H1 (cell line): Measurements from ENCODE around the gene USP36. TPM values are rescaled to one million over a fixed set of nuclear protein-coding genes. Genes with fewer than 3 reads are reported as not detected.

ENCODE experiments used
- CTCF ChIA-PET: fragments of 300-600 bp; sonication (Branson Sonifier 250); formaldehyde crosslinking; loops from one replicate; lab custom pipeline; 2021; ENCODE audit not compliant: partially characterized antibody; lab: Charles Lee
- POLR2A ChIA-PET: fragments of 300-600 bp; sonication (Branson Sonifier 250); formaldehyde crosslinking; loops from one replicate; lab custom pipeline; 2021; ENCODE audit warnings: inconsistent platforms; ENCODE audit not compliant: partially characterized antibody; lab: Charles Lee
- DNase-seq, 2 experiments: peaks; one replicate each; pipeline versions ENCODE4 v3.0.0 to v3.0.0-alpha.2; 2010 to 2022; ENCODE audit warnings: low spot score in 2 of 2, low read depth in 1 of 2, mixed read lengths in 1 of 2
- FAIRE-seq: peaks from 2 replicates; lab custom pipeline; 2011; peaks lifted over from hg19 to GRCh38; lab: Jason Lieb, UNC
- H2AFZ ChIP-seq: 2 replicates; pipeline ENCODE4 v1.8.1; 2012; ENCODE audit warnings: low read length, inconsistent platforms
- H2AK5ac ChIP-seq: 2 replicates; pipeline ENCODE4 v1.6.1; 2013; ENCODE audit warnings: low read depth, low read length
- H2BK120ac ChIP-seq: replicated peaks from 2 replicates; pipeline ENCODE3; 2013; ENCODE audit warnings: low read depth, low read length, inconsistent platforms
- H2BK12ac ChIP-seq: 2 replicates; pipeline ENCODE4 v1.6.1; 2013; ENCODE audit warnings: low read depth, low read length
- H2BK15ac ChIP-seq: 2 replicates; pipeline ENCODE4 v1.6.1; 2013; ENCODE audit warnings: low read length
- H2BK20ac ChIP-seq: 2 replicates; pipeline ENCODE4 v1.6.1; 2013; ENCODE audit warnings: low read length
- H2BK5ac ChIP-seq: 2 replicates; pipeline ENCODE4 v1.6.1; 2013; ENCODE audit warnings: low read depth, low read length
- H3K14ac ChIP-seq: 2 replicates; pipeline ENCODE4 v1.6.1; 2013; ENCODE audit warnings: inconsistent platforms; ENCODE audit not compliant: insufficient read length
- H3K18ac ChIP-seq: 2 replicates; pipeline ENCODE4 v1.6.1; 2013; ENCODE audit warnings: low read length; ENCODE audit errors: extremely low read depth
- H3K23ac ChIP-seq: 2 replicates; pipeline ENCODE4 v1.6.1; 2013; ENCODE audit warnings: inconsistent platforms; ENCODE audit not compliant: insufficient read length
- H3K23me2 ChIP-seq: 2 replicates; pipeline ENCODE4 v1.6.1; 2013; ENCODE audit warnings: low read depth, low read length
- H3K27ac ChIP-seq: 2 replicates; pipeline ENCODE4 v1.6.1; 2011; ENCODE audit warnings: low read depth, low read length, inconsistent platforms
- H3K27me3 ChIP-seq, 4 experiments: replicated peaks in 1 of 4; 1 replicate in 1 of 4; 2 replicates in 3 of 4; pipeline versions ENCODE4 v1.6.1 to v1.8.1; 2011 to 2013; ENCODE audit warnings: low read length in 3 of 4, mild to moderate bottlenecking in 3 of 4, inconsistent platforms in 2 of 4, mixed read lengths in 2 of 4, moderate library complexity in 1 of 4; ENCODE audit not compliant: control insufficient read depth in 3 of 4, insufficient read depth in 3 of 4; ENCODE audit errors: extremely low read depth in 1 of 4
- H3K36me3 ChIP-seq, 4 experiments: 2 replicates each; pipeline versions ENCODE4 v1.6.1 to v1.8.1; 2011 to 2013; ENCODE audit warnings: mild to moderate bottlenecking in 4 of 4, low read length in 3 of 4, moderate library complexity in 2 of 4, control low read depth in 1 of 4, inconsistent platforms in 1 of 4; ENCODE audit not compliant: insufficient read depth in 4 of 4, control insufficient read depth in 2 of 4
- H3K4ac ChIP-seq: replicated peaks from 2 replicates; pipeline ENCODE3; 2013; ENCODE audit warnings: low read length, low read depth, mixed read lengths, inconsistent platforms; ENCODE audit not compliant: insufficient read length
- H3K4me1 ChIP-seq, 4 experiments: replicated peaks in 1 of 4; 1 replicate in 1 of 4; 2 replicates in 3 of 4; pipeline versions ENCODE4 v1.6.1 to v1.8.1; 2011 to 2013; ENCODE audit warnings: low read length in 3 of 4, inconsistent platforms in 2 of 4, mixed read lengths in 1 of 4; ENCODE audit not compliant: insufficient read depth in 4 of 4, control insufficient read depth in 3 of 4
- H3K4me2 ChIP-seq, 2 experiments: 2 replicates each; pipeline versions ENCODE4 v1.6.1 to v1.8.1; 2011 to 2013; ENCODE audit warnings: low read depth in 2 of 2, low read length in 2 of 2, control low read depth in 1 of 2, inconsistent platforms in 1 of 2, mild to moderate bottlenecking in 1 of 2; ENCODE audit not compliant: insufficient read depth in 1 of 2
- H3K4me3 ChIP-seq, 4 experiments: fragments of 200-600, 300-600 bp in 1 of 4; sonication (generic), shearing (Covaris generic), sonication (Bioruptor Twin) in 1 of 4; 2 replicates each; pipeline versions ENCODE4 v1.5.1 to v1.8.1; 2011 to 2016; ENCODE audit warnings: low read length in 4 of 4, low read depth in 3 of 4, control low read depth in 2 of 4, inconsistent platforms in 2 of 4, mild to moderate bottlenecking in 2 of 4, mixed read lengths in 1 of 4, moderate library complexity in 1 of 4; ENCODE audit not compliant: insufficient read depth in 2 of 4; ENCODE audit errors: extremely low read depth in 1 of 4
- H3K56ac ChIP-seq: replicated peaks from 2 replicates; pipeline ENCODE3; 2013; ENCODE audit warnings: low read depth, mild to moderate bottlenecking, mixed read lengths, low read length, inconsistent platforms; ENCODE audit not compliant: insufficient read length
- H3K79me1 ChIP-seq: 2 replicates; pipeline ENCODE4 v1.6.1; 2013; ENCODE audit warnings: low read depth, low read length, control low read depth
- H3K79me2 ChIP-seq, 2 experiments: 2 replicates each; pipeline versions ENCODE4 v1.6.1 to v1.8.1; 2012 to 2013; ENCODE audit warnings: low read length in 2 of 2, mild to moderate bottlenecking in 2 of 2, inconsistent platforms in 1 of 2; ENCODE audit not compliant: insufficient read depth in 2 of 2, control insufficient read depth in 1 of 2
- H3K9ac ChIP-seq, 4 experiments: replicated peaks in 1 of 4; 1 replicate in 1 of 4; 2 replicates in 3 of 4; pipeline versions ENCODE4 v1.6.1 to v1.8.1; 2011 to 2013; ENCODE audit warnings: low read depth in 3 of 4, low read length in 3 of 4, control low read depth in 2 of 4, mild to moderate bottlenecking in 2 of 4, moderate library complexity in 2 of 4, inconsistent platforms in 1 of 4; ENCODE audit errors: extremely low read depth in 1 of 4
- H3K9me3 ChIP-seq, 2 experiments: 2 replicates each; pipeline versions ENCODE4 v1.6.1 to v1.8.1; 2012 to 2013; ENCODE audit warnings: mild to moderate bottlenecking in 2 of 2, moderate library complexity in 2 of 2, control low read depth in 1 of 2, inconsistent platforms in 1 of 2, low read depth in 1 of 2, low read length in 1 of 2, mixed read lengths in 1 of 2; ENCODE audit not compliant: insufficient read depth in 2 of 2
- H4K20me1 ChIP-seq, 2 experiments: replicated peaks in 1 of 2; 2 replicates each; pipeline versions ENCODE3 to v1.8.1; 2011 to 2013; ENCODE audit warnings: inconsistent platforms in 2 of 2, low read length in 2 of 2, mild to moderate bottlenecking in 1 of 2; ENCODE audit not compliant: insufficient read depth in 2 of 2, control insufficient read depth in 1 of 2
- H4K5ac ChIP-seq: 2 replicates; pipeline ENCODE4 v1.6.1; 2013; ENCODE audit warnings: low read length, low read depth, mixed read lengths, inconsistent platforms; ENCODE audit not compliant: insufficient read length
- H4K8ac ChIP-seq: 2 replicates; pipeline ENCODE4 v1.8.0; 2013; ENCODE audit warnings: mild to moderate bottlenecking, moderate library complexity, low read length, inconsistent platforms; ENCODE audit not compliant: insufficient read depth; ENCODE audit errors: extremely low read depth
- H4K91ac ChIP-seq: replicated peaks from 2 replicates; pipeline ENCODE3; 2013; ENCODE audit warnings: low read length, mixed read lengths, inconsistent platforms; ENCODE audit not compliant: insufficient read length
- CBX5 ChIP-seq: fragments of 300-800, 300-1000 bp; sonication (generic); IDR thresholded peaks from 2 replicates; pipeline ENCODE4 v1.7.1; 2016; ENCODE audit warnings: antibody characterized with exemption, low read length, low read depth
- CBX8 ChIP-seq: fragments of 300-800, 300-1000 bp; sonication (generic); IDR thresholded peaks from 2 replicates; pipeline ENCODE4 v1.7.1; 2016; ENCODE audit warnings: low read depth, low read length, borderline replicate concordance
- CREB1 ChIP-seq: IDR thresholded peaks from 2 replicates; pipeline ENCODE4 v1.6.1; 2012; ENCODE audit warnings: inconsistent platforms
- MAX ChIP-seq: IDR thresholded peaks from 2 replicates; pipeline ENCODE4 v1.6.1; 2012; ENCODE audit warnings: inconsistent platforms
- WGBS, 2 experiments: shearing (Covaris generic) in 1 of 2; methylation state at CpG; one replicate each; pipeline versions ENCODE4 v1.1.6 to v1.1.7; 2013 to 2015; ENCODE audit warnings: low lambda C conversion rate in 2 of 2, mixed read lengths in 2 of 2, inconsistent platforms in 1 of 2, low coverage in 1 of 2, missing lambda C conversion rate in 1 of 2; ENCODE audit not compliant: insufficient replicate concordance in 2 of 2, insufficient coverage in 1 of 2, insufficient read length in 1 of 2; ENCODE audit errors: extremely low coverage in 1 of 2, missing lambda C conversion rate in 1 of 2; 5-methylcytosine and 5-hydroxymethylcytosine counted together
- polyA plus RNA-seq, 7 experiments: library from polyadenylated mRNA; depleted of rRNA in 3 of 7; stranded (reverse) in 5 of 7; unstranded in 2 of 7; fragments of >200 nt in 5 of 7; fragments of 200-250 nt in 2 of 7; gene quantifications; 1 replicate in 5 of 7; 2 replicates in 1 of 7; 4 replicates in 1 of 7; pipeline versions ENCODE4 v1.2.1 to v1.2.3, GENCODE V29; 2011 to 2013; ENCODE audit warnings: missing spikeins in 2 of 7, mixed read lengths in 2 of 7
- total RNA-seq: library from RNA; stranded (reverse); fragmentation: NEBNext Ultra II Directional; extraction: Animal tissue kit (Norgen Biotek cat#: 25700); gene quantifications from 2 replicates; pipeline ENCODE4 v1.2.1, GENCODE V29; 2021

The USP36 gene
- total and polyA plus RNA-seq, 2 of the 8 experiments (the other 6 are each of a cell fraction or from before 2014, with no cell fraction given), result 40.7 to 67.7 TPM

GRCh38 chr17:78796517-78796900, 44.1 kb downstream of the USP36 start:
- Histone ChIP-seq H3K27me3 (no peaks in the 10 kb centered on the region), H2BK5ac (no peak overlapping the region), H3K4ac (no peak overlapping the region), H4K8ac (no peak overlapping the region), H3K23ac (no peak overlapping the region), H3K79me2 (no peaks in the 10 kb centered on the region), H3K4me1 (no peaks in the 10 kb centered on the region), H3K4me3 (no peak overlapping the region), H3K56ac (no peak overlapping the region), H3K79me1 (peaks cover 3% of the 10 kb centered on the region; the same call in 1 of the 2 replicates), H3K4me2 (no peak overlapping the region), H4K5ac (no peak overlapping the region), H2BK120ac (no peak overlapping the region), H3K23me2 (peaks cover 2% of the 10 kb centered on the region; the same call in 1 of the 2 replicates), H2AK5ac (no peak overlapping the region), H2BK15ac (no peak overlapping the region), H2BK12ac (no peak overlapping the region), H3K18ac (no peak overlapping the region), H4K91ac (no peak overlapping the region), H3K9ac (no peak overlapping the region), H3K9me3 (no peaks in the 10 kb centered on the region), H2AFZ (no peak overlapping the region), H4K20me1 (peaks cover 12 to 13% of the 10 kb centered on the region in 2 experiments), H3K14ac (no peak overlapping the region), H3K36me3 (peaks cover 20 to 47% (median 35%) of the 10 kb centered on the region in 4 experiments), H3K27ac (no peak overlapping the region), H2BK20ac (no peak overlapping the region)
- no peak for DNase-seq
- no peak for FAIRE-seq
- WGBS, 2 experiments, result 84% methylated on average over 9 of the region's 11 CpGs; no CpG with 5 or more reads in 1 of the 2 experiments
- ChIA-PET CTCF (no interaction called here), POLR2A (interaction anchor here (0.9 to 1.1 kb wide), 2 partner anchors 10 to 13 kb away, joined by 3 to 4 read pairs; no protein-coding TSS in a partner anchor)
- TF ChIP-seq CBX8 (no peak), CBX5 (no peak), CREB1 (no peak), MAX (no peak)
